GM12892 (cell line): ENCODE data around the gene BPNT1.
"Not testable (repeated sequence)": the region's sequence is repeated elsewhere in the genome, so short reads cannot be mapped to it uniquely, and the experiment has no call there.

Source experiments
- POLR2A ChIP-seq: IDR thresholded peaks from 2 replicates; pipeline ENCODE4 v1.6.1; 2011; ENCODE audit warnings: low read depth, low read length, control low read depth
- POLR2AphosphoS5 ChIP-seq: IDR thresholded peaks from 2 replicates; pipeline ENCODE4 v1.6.1; 2011; ENCODE audit warnings: low read depth, low read length, control low read depth
- TAF1 ChIP-seq: IDR thresholded peaks from 2 replicates; pipeline ENCODE4 v1.6.1; 2011; ENCODE audit warnings: low read depth, mild to moderate bottlenecking, control low read depth, low read length, borderline replicate concordance

GRCh38 chr1:220110473-220110872, 20.9 kb upstream of the BPNT1 start:
- TF ChIP-seq POLR2A, POLR2AphosphoS5, TAF1: not testable (repeated sequence)
